ENCODE measurements around the gene TRPV4.

GRCh38 chr12:109842021-109842420, 8.8 kb upstream of the TRPV4 start:
- TF ChIP-seq POLR2AphosphoS5 (IDR thresholded peaks at IDR 0.05; ENCODE audit: insufficient read depth in 1 of 2, low read depth in 1 of 2): no peak
- no peak for TF ChIP-seq POLR2A (IDR thresholded peaks at IDR 0.05)

All from vagina (tissue), 2 donors.